ENCODE measurements around the gene CYS1.
"Not testable (repeated sequence)": the region's sequence is repeated elsewhere in the genome, so short reads cannot be mapped to it uniquely, and the experiment has no call there.

Gene CYS1, protein sequence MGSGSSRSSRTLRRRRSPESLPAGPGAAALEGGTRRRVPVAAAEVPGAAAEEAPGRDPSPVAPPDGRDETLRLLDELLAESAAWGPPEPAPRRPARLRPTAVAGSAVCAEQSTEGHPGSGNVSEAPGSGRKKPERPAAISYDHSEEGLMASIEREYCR

DNA sequence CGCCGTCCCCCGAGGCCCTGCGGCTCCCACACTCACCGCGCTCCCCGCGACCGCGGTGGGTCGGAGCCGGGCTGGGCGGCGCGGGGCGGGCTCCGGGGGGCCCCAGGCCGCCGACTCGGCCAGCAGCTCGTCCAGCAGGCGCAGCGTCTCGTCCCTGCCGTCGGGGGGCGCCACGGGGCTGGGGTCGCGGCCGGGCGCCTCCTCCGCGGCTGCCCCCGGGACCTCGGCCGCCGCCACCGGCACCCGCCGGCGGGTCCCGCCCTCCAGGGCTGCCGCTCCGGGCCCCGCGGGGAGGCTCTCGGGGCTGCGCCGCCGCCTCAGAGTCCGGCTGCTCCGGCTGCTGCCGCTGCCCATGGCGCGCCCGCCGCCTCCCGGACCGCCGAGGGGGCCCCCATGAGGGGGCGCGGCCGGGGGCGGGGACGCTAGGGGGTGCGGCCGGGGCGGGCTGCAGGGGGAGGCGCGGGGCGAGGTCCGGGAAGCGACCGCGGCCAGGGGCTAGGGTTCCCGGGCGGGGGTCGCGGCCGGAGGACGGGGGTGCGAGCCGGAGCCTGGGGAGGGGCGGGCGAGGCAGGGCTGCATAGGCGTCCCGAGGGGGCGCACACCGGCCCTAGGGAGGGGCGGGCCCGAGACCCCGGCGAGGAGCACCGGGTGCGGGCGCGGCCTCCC lies at the start of gene CYS1:
Gene CYS1 (minus strand): TSS at position 542 of the 666 bp plus-strand sequence. CDS start 188 bp downstream, at position 354.
- no peak for DNase-seq

DNA sequence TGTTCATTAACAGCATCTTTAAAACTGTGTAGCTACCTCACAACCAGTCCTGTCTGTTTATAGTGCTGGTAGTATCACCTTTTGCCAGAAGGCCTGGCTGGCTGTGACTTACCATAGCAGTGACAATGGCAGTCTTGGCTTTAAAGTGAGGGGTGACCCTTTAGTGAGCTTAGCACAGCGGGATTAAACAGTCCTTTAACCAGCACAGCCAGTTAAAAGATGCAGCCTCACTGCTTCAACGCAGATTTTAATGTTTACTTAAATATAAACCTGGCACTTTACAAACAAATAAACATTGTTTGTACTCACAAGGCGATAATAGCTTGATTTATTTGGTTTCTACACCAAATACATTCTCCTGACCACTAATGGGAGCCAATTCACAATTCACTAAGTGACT lies 49.3 kb upstream of the CYS1 start:
- DNase-seq: no peak

DNA sequence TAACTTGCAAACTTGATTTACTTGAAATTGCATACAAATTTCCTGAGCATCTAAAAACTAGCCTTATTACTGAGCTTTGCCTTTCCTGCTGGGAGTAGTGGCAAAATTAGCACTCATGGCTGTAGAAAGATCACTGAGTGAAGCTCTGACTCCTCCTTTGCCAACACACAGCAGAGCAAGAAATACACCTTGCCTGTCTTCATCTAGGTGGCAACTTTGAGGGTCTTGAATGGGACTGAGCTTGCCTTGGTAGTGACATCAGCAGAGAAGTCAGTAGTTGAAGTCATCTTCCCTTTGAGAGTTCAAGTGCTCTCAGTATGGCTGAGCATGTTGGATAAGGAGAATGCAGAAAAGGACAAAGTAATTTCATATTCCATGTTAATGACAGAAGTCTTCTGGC lies 48.2 kb upstream of the CYS1 start:
- no peak for DNase-seq

DNA sequence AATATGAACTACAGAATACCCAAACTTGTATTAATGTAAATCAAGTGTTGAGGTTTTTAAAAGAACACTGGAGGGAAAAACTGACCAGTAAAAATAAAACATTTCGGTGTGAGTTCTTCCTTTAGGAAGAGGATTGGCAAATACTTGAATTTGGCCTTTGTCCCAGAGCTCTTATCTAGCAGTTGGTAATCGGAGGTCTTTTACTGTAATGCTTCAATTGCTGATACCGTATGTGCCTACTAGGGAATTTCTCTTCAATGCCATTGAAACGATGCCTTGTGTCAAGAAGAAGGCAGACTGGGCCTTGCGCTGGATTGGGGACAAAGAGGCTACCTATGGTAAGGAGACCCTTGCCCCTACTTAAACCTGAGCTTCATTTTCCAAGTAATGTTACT lies 46.4 kb upstream of the CYS1 start:
- no peak for DNase-seq

DNA sequence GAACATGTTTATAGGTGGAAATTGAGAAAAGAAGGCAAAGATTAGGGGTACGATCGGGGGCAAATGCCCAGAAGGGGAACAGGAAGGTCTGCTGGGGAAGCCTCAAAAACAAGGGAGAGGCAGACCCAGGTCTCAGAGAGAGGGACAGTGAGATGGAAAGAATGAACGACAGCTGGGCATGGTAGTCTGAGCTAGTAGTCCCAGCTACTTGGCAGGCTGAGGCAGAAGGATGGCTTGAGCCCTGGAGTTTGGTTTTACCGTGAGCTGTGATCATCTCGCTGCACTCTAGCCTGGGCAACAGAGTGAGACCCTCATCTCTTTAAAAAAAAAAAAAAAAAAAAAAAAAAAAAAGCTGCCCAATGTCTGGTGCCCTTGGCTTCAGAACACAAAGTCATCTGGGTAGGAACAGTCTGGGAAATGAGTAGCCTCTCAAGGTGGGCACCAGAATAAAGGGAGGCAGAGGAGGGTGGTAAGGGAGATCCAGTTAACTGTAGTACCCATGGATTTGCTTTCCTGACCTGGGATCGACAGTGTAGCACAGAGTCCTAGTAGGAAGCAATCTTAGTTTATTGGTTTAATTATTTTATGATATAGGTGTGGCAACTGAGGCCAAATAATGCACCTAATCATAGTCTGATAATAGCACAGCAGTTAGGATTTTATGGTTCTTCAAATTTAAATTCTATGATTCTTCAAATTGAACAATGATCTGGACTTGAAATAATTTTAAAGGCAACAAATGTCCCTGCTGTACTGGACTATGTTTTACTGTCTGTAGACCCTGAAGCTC lies 45.8 kb upstream of the CYS1 start:
- no peak for DNase-seq

DNA sequence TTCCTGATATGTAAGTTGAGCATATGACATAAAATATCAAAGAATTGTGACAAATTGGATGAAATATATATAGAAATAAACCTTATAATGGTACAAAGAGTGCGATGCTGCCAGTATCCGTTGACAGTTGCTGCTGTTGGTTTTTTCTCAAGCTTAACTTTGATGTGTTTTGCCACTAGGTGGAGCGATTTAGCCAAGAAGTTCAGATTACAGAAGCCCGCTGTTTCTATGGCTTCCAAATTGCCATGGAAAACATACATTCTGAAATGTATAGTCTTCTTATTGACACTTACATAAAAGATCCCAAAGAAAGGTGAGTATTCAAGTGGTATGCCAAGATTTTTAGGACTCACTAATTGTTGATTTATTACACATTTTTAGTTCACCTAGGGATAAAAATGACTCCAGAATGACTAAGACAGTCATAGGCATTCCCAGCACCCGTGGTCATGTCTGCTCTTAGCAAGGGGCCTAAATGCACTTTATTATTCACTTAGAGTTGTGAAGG lies 44.4 kb upstream of the CYS1 start:
- DNase-seq: peak; percentile 62

DNA sequence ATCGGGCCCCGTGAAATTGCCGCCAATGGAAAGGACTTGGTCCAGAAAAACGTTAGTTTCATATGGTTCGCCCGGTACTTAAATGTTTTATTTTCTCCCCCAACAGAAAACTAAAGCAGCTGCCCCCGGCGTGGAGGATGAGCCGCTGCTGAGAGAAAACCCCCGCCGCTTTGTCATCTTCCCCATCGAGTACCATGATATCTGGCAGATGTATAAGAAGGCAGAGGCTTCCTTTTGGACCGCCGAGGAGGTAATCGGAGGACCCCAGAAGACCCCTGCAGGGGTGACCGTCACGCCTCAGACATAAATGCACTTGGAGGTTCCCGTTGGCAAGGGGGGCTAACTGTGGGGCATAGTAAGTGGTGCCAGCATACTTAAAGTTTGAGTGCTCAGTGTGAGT lies 43.1 kb upstream of the CYS1 start:
- no peak for DNase-seq

DNA sequence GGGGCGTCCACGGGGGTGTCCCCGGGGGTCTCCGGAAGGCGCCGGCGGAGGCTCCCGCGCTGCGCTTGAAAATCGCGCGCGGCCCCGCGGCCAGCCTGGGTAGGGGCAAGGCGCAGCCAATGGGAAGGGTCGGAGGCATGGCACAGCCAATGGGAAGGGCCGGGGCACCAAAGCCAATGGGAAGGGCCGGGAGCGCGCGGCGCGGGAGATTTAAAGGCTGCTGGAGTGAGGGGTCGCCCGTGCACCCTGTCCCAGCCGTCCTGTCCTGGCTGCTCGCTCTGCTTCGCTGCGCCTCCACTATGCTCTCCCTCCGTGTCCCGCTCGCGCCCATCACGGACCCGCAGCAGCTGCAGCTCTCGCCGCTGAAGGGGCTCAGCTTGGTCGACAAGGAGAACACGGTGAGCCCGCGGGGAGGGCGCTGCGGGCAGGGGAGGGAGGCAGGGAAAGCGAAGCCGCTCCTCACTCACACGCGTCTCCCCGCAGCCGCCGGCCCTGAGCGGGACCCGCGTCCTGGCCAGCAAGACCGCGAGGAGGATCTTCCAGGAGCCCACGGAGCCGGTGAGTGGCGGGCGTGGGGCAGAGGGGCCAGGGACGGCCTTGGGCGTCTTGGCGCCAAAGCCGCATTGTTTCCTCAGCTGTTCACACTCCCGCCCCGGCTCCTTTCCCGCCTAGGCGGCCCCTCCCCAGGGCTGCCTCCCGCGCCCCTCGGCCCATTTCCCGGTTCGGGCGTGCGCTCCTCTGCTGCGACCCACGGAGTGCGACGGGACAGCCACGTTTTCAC lies 42.5 kb upstream of the CYS1 start, which contains the start of gene RRM2:
Gene RRM2 (plus strand): TSS at position 240 of the 781 bp plus-strand sequence. CDS start 60 bp downstream, at position 300.
- peak; percentile 93 for DNase-seq

DNA sequence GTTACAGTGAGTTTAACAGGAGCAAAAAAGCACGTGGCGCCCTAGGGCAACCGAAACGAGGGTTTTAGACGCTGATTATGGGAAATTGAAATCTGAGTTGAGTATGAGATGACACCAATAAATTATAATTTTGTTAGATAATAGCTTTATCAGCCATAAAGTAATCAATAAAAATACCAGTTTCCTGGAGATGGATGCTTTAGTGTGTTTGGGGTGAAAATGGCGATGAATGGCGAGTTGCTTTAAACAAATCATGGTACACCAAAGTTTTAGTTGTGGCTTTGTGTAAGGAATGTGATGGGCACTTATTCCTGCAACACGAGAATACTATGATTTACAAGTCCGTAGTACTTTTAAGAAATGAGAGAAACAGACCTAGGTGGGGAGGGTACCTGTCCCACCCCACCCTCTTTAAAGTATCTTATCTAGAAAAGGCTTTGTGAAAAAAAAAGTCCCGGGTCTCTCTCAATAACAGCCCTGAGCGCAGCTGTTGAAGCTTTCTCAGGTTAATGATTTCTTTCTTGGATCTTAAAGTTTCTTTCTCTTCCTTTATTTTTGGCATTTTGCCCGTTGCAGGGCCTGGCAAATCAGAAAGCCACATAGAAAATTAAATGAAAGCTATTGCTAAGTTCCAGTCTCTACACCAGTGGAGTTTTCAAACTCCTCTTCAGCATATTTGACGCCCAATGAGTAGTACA lies 40.8 kb upstream of the CYS1 start:
- DNase-seq: no peak

DNA sequence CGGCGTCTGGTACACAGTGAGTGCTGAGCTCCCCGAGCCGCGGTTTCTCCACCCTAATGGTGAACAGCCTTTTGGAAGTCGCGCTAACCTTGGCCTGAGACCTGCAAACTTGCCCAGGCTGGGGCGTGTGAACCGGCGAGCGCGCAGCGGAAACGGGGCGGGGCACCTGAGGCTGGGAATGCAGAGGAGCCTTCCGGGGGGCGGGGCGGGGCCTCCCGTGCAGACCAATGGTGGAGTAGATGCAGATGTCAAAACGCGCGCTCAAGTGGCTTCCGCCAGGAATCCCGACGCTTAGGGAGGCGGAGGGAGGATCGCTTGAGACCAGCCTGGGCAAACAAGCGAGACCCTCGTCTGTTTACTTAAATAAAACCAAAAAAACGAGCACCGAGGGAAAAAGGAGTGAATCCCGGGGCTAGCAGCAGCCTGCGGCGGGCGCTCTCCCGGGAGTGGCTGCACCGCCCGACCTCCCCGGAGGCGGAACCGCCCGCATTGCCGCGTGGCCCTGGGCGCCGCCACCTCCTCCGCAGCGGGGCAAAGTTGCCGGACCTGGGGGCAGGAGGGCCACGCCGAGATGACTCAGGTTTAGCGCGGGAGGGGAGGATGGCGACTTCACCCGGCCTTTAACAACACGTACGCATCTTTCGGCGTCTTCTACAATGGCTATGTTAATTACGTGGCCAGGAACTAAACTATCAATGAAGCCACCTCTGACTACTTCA lies 40.1 kb upstream of the CYS1 start:
- peak; percentile 93 for DNase-seq

DNA sequence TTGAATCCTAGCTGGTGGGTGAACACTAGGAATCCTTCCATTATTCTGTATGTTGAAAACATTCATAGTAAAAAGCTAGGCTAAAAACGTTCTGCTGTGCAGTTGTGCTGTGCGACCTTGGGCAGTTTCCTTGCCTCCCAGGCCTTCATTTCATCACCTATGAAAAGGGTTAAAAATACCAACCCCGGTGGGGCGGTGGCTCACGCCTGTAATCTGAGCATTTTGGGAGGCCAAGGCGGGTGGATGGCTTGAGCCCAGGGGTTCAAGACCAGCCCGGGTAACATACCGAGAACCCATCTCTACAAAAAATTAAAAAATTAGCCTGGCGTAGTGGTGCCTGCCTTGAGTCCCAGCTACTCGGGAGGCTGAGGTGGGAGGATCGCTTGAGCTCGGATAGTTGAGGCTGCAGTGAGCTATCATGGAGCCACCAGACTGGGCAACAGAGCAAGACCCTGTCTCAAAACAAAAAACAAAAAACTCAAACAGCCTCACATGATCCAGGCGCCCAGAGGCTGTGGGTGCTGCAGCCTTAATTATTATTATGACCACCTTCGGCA lies 39.5 kb upstream of the CYS1 start:
- DNase-seq: no peak

DNA sequence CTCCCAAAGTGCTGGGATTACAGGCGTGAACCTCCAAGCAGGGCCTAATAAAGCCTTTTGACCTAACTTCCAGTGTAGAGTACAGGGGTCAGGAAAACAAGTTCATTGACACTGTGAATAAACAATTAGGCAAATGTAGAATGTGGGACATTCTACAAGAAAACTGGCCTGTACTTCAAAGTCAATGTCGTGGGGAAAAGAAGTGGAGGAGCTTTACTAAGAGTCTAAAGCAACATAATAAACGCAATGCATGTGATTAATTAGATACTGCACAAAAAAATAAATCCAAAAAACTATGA lies 38.8 kb upstream of the CYS1 start:
- DNase-seq: no peak

DNA sequence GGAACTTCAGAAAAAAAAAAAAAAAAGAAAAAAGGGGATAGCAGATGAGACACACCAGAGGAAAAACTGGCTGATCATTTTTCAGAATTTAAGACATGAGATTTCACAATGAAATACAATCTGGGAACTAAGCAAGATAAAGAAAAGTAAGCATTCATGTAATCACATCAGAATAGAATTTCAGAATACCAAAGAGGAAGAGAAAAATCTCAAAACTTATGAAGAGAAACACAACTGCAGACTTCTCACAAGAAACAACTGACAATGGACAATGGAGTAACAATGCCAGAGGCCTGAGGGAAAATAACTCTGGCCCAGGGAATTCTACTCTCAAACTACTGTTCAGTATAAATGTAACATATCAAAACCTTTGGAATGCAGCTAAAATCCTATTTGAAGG lies 29.1 kb upstream of the CYS1 start:
- DNase-seq: no peak

DNA sequence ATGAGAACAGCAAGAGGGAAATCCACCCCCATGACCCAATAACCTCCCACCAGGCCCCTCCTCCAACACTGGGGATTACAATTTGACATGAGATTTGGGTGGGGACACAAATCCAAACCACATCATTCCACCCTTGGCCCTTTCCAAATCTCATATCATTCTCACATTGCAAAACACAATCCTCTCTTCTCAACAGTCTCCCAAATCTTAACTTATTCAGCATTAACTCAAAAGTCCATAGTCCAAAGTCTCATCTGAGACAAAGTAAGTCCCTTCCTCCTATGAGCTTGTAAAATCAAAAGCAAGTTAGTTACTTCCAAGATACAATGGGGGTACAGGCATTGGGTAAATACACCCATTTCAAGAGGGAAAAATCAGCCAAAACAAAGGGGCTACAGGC lies 24.7 kb upstream of the CYS1 start:
- not testable (repeated sequence) for DNase-seq

DNA sequence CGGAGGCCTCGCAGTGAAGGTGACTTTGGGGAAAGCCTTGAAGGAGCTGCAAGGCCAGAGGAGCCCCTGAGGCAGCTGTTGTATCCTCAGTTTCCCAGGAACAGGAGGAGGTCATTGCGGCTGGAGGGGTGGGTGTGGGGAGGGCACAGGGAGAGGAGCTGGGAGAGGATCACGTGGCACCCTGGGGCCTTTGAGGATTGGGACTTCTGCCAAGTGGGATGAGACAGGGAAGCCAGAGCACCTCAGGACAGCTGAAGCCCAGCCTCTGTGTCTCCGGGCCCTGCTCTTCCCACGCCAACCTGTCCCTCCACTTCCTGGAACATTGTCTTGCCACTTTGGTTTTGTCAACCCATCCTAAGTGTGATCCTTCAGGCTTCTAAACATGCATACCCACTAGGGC lies 23.0 kb upstream of the CYS1 start:
- no peak for DNase-seq

DNA sequence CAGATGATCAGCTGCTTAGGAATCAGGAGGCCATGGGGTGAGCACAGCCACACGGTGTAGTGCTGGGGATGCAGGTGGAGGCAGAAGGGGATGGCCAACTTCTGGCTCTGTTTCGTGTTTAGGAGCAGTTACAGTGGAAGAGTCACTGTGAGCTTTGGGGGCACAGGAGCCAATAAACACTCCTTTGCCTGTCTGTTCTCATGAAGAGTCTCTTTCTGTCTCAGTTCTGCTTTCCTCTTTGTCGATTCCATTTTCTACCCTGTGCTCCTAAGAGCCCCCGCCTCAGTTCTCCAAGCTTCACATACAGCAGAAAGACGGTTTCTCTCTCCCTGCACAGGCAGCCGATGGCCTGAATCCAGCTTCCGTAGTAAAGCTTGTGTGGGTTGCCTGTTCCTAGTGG lies 21.3 kb upstream of the CYS1 start:
- DNase-seq: no peak

DNA sequence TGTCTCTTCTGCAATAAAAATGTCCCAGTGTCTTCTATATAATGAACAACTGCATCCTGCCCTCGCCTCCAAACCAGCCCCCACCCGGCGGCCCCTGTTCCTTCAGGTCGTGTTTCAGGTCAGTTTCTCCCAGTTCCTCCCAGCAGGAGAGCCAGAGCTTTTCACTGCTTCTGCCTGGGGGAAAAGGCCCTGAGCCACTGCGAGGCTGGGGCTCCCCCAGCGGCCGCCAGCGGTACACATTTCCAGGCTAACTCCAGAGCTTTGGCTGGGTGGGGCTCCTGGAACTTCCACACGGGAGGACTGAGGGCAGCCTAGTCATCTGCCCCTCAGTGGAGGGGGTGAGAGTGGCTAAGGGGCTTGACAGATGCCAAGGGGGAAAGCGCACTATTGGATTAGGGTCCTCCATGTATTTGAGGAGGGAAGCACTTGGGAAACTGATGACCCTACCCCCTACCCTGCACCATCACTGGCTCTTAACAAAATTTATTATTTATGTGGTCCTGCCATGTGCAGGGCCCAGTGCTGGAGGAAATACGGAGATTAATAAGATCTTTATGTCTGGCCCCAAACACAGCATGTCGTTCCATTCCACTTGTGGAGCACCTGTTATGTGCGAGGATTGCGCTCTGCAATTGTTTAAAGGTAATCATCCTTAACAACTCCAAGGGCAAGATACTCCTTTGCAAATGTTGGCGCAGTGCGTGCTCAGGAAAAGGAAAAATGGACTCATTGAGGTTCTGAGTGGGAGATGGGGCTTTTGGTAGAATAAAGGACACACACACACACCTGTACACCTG lies 17.3 kb upstream of the CYS1 start:
- peak; percentile 58 for DNase-seq

DNA sequence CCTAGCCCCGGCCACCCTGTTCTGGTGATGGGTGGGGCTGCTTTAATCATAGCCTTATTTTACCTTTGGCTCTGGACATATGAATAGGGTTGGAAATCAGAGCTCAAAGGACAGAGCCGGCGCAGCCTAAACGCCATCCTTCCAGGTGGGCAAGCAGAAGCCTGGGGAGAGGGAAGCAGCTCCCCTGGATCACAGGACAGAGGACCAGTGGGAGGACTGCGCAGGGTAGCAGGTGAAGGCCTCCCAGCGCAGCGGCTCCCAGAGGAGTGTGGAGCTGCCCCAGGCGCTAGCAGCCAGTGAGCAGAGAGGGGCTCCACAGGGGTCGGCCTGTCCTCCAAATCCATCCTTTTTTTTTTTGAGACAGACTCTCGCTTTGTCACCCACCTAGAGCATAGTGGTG lies 16.4 kb upstream of the CYS1 start:
- no peak for DNase-seq

DNA sequence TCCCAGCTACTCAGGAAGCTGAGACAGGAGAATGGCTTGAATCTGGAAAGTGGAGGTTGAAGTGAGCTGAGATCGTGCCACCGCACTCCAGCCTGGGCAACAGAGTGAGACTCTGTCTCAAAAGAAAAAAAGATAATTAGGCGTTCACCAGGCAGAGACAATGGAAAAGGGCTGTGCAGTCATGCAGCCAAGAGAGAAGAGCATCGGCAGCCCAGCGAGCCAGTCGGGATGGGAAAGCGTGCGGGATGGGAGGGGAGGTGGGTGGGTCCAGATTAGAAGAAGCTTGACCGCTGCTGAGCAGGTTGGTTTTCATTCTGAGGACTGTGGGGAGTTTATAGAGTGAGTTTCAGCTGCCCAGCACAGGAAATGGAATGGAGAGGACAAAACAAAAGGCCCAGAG lies 15.0 kb upstream of the CYS1 start:
- no peak for DNase-seq

DNA sequence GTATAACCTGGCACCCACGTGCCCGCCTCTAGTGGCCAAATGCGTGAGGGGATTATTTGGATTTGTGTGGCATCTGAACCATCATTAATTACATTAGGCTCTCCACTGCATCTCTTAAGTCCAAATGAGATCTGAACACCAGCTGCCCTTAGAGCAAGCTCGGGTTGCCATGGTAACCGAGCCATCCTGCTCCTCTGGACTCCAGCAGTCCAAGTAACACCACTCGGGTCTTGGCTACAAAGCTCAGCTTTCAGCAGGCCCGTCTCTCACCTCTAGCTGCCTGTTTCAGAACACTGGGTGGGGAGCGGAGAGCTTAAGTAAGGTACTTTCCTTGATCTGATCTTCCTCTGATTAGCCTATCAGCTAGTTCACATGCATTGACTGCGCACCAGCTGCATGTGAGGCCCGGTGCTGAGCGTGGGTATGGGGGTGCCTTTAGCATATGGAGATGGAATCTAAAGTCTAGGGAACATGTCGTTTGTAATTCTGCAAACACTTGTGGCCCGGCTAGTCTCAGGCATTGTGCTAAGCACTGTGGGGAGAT lies 14.1 kb upstream of the CYS1 start:
- no peak for DNase-seq

DNA sequence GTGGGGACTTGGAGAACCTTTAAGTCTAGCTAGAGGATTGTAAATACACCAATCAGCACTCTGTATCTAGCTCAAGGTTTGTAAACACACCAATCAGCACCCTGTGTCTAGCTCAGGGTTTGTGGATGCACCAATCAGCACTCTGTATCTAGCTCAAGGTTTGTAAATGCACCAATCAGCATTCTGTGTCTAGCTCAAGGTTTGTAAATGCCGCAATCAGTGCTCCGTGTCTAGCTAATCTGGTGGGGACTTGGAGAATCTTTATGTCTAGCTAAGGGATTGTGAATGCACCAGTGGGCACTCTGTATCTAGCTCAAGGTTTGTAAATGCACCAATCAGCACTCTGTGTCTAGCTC lies 11.7 kb upstream of the CYS1 start:
- not testable (repeated sequence) for DNase-seq
